ENCODE measurements around the gene GRB10.

- TF ChIP-seq CTCF (IDR thresholded peaks at IDR 0.05) (no peak), ZFX (IDR thresholded peaks at IDR 0.05; ENCODE audit: borderline replicate concordance) (no peak)
These were observed 114.9 kb downstream of the GRB10 start for GRCh38 chr7:50667789-50668226.
